ENCODE measurements around the gene FXYD6.

Gene FXYD6

DNA sequence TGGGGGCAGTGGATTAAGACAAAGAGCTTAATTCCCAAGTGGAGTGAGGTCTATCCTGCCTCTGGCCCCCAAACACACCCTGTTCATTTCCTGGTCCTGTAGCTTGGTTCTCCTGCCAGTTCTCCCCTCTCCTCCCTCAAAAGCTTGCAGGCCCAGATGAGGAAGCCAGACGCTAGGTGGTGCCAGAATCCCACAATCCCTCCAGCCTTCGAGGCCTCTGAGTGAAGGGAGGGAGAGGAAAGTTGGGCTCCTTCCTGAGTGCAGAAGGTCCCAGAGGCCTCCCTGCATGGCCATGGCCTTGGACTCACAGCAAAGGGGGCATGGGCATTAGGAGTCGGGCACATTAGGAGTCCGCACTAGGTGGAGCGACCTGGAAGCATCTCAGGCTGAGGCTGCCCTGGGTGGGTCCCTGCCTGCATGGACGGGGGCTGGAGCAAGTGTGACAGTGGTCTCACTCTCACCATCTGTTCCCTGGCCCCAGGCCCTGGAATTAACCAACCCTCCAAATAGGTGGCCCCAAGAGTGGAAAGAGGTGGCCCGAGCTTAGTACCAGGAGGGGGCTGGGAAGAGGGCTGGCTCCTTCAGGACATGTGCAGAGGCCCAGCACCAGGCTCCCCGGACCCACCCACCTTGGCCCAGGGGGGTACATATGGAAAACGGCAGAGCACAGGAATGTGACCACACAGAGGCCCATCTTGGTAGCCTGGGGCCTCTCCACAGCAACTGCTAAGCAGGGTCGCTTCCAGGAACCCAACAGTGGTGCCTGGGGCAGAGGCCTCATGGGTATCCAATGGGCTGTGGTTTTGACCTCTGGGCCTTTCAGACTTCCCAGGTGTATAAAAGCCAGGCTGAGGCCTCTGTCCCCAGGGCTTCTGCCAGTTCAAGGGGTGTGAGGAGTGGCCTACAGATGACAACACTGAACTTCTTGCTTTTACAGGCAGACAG is 57.1 kb downstream of the FXYD6 start:
- TF ChIP-seq, protein P1, sequence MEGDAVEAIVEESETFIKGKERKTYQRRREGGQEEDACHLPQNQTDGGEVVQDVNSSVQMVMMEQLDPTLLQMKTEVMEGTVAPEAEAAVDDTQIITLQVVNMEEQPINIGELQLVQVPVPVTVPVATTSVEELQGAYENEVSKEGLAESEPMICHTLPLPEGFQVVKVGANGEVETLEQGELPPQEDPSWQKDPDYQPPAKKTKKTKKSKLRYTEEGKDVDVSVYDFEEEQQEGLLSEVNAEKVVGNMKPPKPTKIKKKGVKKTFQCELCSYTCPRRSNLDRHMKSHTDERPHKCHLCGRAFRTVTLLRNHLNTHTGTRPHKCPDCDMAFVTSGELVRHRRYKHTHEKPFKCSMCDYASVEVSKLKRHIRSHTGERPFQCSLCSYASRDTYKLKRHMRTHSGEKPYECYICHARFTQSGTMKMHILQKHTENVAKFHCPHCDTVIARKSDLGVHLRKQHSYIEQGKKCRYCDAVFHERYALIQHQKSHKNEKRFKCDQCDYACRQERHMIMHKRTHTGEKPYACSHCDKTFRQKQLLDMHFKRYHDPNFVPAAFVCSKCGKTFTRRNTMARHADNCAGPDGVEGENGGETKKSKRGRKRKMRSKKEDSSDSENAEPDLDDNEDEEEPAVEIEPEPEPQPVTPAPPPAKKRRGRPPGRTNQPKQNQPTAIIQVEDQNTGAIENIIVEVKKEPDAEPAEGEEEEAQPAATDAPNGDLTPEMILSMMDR (IDR thresholded peaks at IDR 0.05; ENCODE audit: low read depth, low read length), result peak; percentile 69
- H3K4me3 ChIP-seq (ENCODE audit: low read depth, low read length), result no peak overlapping the region

DNA sequence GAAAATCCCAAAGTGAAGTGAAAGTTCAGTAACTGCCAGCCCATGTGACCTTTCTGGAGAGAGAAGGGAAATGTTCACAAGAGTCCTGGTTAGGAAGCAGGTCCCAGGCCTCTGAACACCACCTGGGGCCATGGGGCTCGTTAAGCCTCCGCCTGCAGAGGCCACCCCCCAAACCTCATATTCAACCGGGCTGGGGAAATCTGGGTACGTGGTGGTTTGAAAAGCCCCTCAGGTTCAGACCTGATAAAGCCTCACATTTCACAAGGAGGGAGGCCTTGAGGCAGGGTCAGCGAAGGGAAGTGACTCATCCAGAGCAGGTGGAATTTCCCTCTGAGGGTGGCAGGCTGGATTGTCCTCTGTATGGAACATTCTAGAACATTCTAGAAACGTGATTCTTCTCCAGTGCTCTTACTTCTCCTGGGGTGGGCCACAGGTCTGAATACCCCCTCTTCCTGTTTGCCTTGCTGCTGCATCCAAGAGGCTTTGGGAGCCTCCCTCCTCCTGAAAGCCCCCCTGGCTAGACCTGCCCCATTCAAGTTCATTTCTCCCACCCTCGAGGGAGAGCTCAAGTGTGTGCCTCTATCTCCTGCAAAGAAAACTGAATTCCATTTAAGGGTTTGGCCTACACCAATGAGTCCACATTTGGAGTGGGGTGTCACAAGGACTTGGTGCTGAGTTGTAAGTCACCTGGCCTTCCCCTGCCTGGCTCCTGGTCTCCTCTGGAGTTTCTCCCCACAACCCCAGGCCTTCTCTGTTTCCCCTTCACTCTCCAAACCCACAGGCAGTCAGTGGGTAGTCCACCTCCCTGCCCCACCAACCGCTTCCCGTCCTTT is 58.2 kb downstream of the FXYD6 start:
- H3K4me3 ChIP-seq (ENCODE audit: low read depth, low read length), result no peak overlapping the region
- TF ChIP-seq, protein P1 (IDR thresholded peaks at IDR 0.05; ENCODE audit: low read depth, low read length), result no peak

DNA sequence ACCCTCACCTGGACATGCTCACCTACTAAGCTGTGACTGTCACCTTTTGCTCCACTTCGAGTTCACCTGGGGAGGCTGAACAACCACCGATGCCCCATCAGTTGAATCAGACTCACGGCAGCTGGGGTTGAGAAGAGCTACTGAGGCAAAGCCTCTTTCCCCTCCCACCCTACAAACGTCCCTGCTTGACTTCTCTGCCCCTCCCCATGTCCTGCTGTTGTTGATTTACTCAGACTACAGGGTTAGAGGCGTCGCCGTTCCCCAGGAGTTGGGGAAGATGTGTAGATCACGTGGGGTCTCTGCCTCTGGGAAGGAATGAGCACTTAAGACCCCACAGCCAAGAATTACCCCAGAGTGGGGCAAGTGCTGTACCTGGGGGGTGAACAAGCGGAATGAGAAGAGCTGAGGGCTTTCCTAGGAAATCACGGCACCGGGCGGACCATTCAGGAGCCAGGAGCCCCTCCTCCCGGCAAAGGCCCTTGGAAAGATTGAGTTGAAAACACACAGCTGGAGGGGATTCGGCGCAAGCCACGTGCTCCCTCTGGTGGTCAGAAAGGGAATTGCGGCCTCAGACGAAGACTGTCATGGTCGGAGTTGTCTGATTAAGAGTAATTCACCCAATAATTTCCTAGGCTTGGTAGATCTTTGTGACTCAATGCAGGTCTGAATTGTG is 59.0 kb downstream of the FXYD6 start:
- no peak overlapping the region for H3K4me3 ChIP-seq (ENCODE audit: low read depth, low read length)
- TF ChIP-seq, protein P1 (IDR thresholded peaks at IDR 0.05; ENCODE audit: low read depth, low read length), result peak; percentile 99

DNA sequence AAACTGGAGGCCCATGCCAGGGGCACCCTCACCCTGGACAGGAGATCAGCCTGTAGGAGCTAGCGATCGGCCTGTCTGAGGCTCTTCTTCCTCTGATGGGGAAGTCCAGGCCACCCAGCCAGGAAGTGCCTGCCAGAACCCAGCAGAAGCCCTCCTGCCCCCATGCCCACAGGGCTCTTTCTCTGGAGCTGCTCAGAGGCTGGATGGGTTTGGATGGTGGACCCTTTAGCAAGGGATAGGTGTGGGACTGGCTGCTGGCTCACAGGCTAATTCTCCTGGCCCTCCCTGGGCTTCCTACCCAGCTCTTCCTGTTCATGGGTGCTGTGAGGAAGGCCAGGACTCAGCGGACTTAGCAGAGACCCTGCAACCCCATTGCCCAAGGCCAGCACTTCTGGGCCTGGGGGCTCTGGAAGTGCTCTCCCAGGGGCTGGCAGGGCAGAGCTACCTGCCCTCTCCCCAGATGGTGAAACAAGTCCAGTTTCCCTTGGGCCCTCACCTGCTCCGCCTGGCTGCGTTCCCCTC is 59.6 kb downstream of the FXYD6 start:
- TF ChIP-seq, protein P1 (IDR thresholded peaks at IDR 0.05; ENCODE audit: low read depth, low read length), result no peak
- no peak overlapping the region for H3K4me3 ChIP-seq (ENCODE audit: low read depth, low read length)

DNA sequence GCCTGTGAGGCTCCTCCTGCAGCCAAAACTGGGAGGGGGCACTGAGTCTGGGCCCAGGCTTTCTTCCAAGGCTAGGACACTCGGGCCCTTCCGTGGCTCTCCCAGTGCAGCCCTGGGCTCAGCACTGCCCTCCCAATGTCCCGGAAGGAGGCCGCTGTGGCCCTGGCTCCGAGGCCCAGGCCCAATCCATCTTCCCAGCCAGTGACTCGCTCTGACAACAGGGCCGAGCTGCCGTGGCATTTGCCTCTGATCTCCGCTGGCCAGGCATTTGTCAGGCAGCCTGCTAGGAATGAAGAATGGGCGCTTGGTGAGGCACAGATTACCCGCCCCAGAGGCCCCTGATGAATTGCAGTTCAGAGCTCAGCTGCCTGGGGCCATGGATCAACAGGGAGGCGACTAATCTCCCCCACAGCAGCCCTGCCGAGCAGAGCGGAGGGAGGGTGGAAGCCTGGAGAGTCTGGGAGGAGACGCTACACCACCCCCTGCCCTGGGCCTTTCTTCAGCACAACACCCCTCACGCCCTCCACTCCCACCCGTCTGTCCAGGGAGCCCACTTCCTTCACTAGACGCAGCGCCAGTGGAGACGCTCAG is 60.2 kb downstream of the FXYD6 start:
- TF ChIP-seq, protein P1 (IDR thresholded peaks at IDR 0.05; ENCODE audit: low read depth, low read length), result no peak
- no peak overlapping the region for H3K4me3 ChIP-seq (ENCODE audit: low read depth, low read length)

DNA sequence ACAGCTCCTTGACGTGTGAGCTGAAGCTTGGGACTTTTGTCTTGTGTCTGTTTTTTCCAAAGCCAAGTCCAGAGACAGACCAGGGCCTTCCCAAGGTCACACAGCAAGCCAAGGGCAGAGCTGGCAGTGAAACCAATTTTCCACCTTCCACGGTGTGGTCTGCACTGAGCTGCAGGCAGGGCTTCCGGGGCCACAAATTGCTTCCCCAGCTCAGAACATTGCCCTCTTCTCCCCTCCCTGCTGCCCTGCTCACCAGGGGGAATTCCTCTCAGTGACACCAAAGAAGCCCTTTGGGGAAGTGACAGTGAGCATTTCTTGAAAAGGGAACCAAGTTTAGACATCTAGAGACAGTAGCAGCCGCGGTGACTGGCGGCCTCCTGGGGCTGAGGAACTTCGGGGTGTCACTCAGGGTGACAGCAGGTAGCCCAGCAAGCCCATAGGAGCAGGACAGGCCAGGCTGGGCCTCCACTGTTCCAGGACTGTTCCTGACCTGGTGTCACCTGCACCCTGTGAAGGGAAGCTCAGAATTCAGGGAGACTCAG is 61.1 kb downstream of the FXYD6 start:
- H3K4me3 ChIP-seq (ENCODE audit: low read depth, low read length), result no peak overlapping the region
- TF ChIP-seq, protein P1 (IDR thresholded peaks at IDR 0.05; ENCODE audit: low read depth, low read length), result no peak
